HCT116 (cell line): ENCODE data around the gene IFIT5. TPM values are rescaled to one million over a fixed set of nuclear protein-coding genes. Genes with fewer than 3 reads are reported as not detected.

Source experiments
- ATAC-seq: fragments of 200-7000 bp; cut with Tn5 transposase; 2 replicates; pipeline ENCODE4 v1.9.1; 2020; ENCODE audit warnings: mild to moderate bottlenecking, moderate library complexity
- BruUV-seq: library from RNA; stranded (reverse); fragments of 400-500 nt; replicated peaks from 2 replicates; lab custom pipeline; 2021; lab: Mats Ljungman, UMichigan
- CTCF ChIA-PET: fragments of 300-600 bp; sonication (Branson Sonifier 250); formaldehyde crosslinking; loops from one replicate; lab custom pipeline; 2021; ENCODE audit warnings: antibody characterized with exemption; lab: Charles Lee
- POLR2A ChIA-PET: fragments of 300-600, 350-600 bp; sonication (Branson Sonifier 250); formaldehyde crosslinking; loops from one replicate; lab custom pipeline; 2021; ENCODE audit warnings: antibody characterized with exemption; lab: Charles Lee
- RAD21 ChIA-PET, 2 experiments: fragments of 300-600 bp; sonication (Branson Sonifier 250); formaldehyde crosslinking; loops; one replicate each; lab custom pipeline; 2023; ENCODE audit warnings: low total read pairs in 2 of 2; ENCODE audit not compliant: uncharacterized antibody in 2 of 2, unreplicated experiment in 2 of 2, low non-redundant PET in 1 of 2; lab: Charles Lee
- DNase-seq: peaks from one replicate; pipeline ENCODE4 v3.0.0-alpha.2; 2010; ENCODE audit warnings: low read depth, low spot score
- H2AFZ ChIP-seq: fragments of 200-600 bp; shearing (Covaris generic), sonication (generic); 2 replicates; pipeline ENCODE4 v1.6.1; 2017; ENCODE audit warnings: low read depth, mixed run types, mixed read lengths, antibody characterized with exemption, low read length; ENCODE audit not compliant: poor library complexity, severe bottlenecking
- H3K27ac ChIP-seq: 2 replicates; pipeline ENCODE4 v1.5.1; 2012; ENCODE audit warnings: low read depth, low read length
- H3K27me3 ChIP-seq: fragments of 200-600 bp; sonication (generic); 2 replicates; pipeline ENCODE4 v1.6.1; 2016; ENCODE audit warnings: mixed run types, low read length, mixed read lengths; ENCODE audit not compliant: insufficient read depth
- H3K36me3 ChIP-seq, 2 experiments: fragments of 200-500 bp in 1 of 2; fragments of 200-600 bp in 1 of 2; sonication (Bioruptor generic) in 1 of 2; sonication (generic) in 1 of 2; 2 replicates each; pipeline versions ENCODE4 v1.5.1 to v1.6.1; 2014 to 2016; ENCODE audit warnings: low read length in 2 of 2, inconsistent platforms in 1 of 2, mixed read lengths in 1 of 2, mixed run types in 1 of 2; ENCODE audit not compliant: insufficient read depth in 2 of 2, control insufficient read depth in 1 of 2
- H3K4me1 ChIP-seq, 2 experiments: fragments of 200-600 bp in 1 of 2; sonication (generic) in 1 of 2; 2 replicates each; pipeline versions ENCODE4 v1.5.1 to v1.6.1; 2012 to 2017; ENCODE audit warnings: low read length in 2 of 2, inconsistent platforms in 1 of 2, mild to moderate bottlenecking in 1 of 2, mixed read lengths in 1 of 2, mixed run types in 1 of 2, moderate library complexity in 1 of 2; ENCODE audit not compliant: insufficient read depth in 2 of 2, control insufficient read depth in 1 of 2
- H3K4me2 ChIP-seq: fragments of 200-600 bp; sonication (generic); 2 replicates; pipeline ENCODE4 v1.6.1; 2017; ENCODE audit warnings: mixed run types, low read length, mixed read lengths
- H3K4me3 ChIP-seq, 2 experiments: fragments of 200-600 bp in 1 of 2; sonication (generic) in 1 of 2; replicated peaks in 1 of 2; 2 replicates each; pipeline ENCODE4 v1.5.1; 2011 to 2016; ENCODE audit warnings: low read length in 2 of 2, control low read depth in 1 of 2, low read depth in 1 of 2, mild to moderate bottlenecking in 1 of 2, mixed read lengths in 1 of 2, mixed run types in 1 of 2
- H3K79me2 ChIP-seq: fragments of 200-600 bp; sonication (generic); 2 replicates; pipeline ENCODE4 v1.6.1; 2017; ENCODE audit warnings: mild to moderate bottlenecking, mixed run types, low read length, moderate library complexity, mixed read lengths; ENCODE audit not compliant: insufficient read depth
- H3K9ac ChIP-seq: fragments of 200-600 bp; sonication (generic); 2 replicates; pipeline ENCODE4 v1.6.1; 2016; ENCODE audit warnings: low read length, mixed read lengths
- H3K9me2 ChIP-seq: fragments of 200-600 bp; sonication (generic), shearing (Covaris generic); 2 replicates; pipeline ENCODE4 v1.6.1; 2017; ENCODE audit warnings: mixed run types, mild to moderate bottlenecking, moderate library complexity; ENCODE audit not compliant: insufficient read depth
- H3K9me3 ChIP-seq, 2 experiments: fragments of 200-500 bp in 1 of 2; fragments of 200-600 bp in 1 of 2; sonication (Bioruptor generic) in 1 of 2; sonication (generic) in 1 of 2; 2 replicates each; pipeline ENCODE4 v1.6.1; 2014 to 2017; ENCODE audit warnings: low read length in 2 of 2, mixed read lengths in 2 of 2, inconsistent platforms in 1 of 2, low read depth in 1 of 2, mild to moderate bottlenecking in 1 of 2, mixed run types in 1 of 2, moderate library complexity in 1 of 2; ENCODE audit not compliant: control insufficient read depth in 1 of 2, insufficient read depth in 1 of 2
- H4K20me1 ChIP-seq: fragments of 200-600 bp; sonication (generic), shearing (Covaris generic); 2 replicates; pipeline ENCODE4 v1.6.1; 2017; ENCODE audit warnings: mixed run types, mild to moderate bottlenecking, moderate library complexity; ENCODE audit not compliant: insufficient read depth
- CBX3 ChIP-seq: IDR thresholded peaks from 2 replicates; pipeline ENCODE4 v1.6.1; 2012; ENCODE audit warnings: low read depth
- EGR1 ChIP-seq: IDR thresholded peaks from 2 replicates; pipeline ENCODE4 v1.6.1; 2012; ENCODE audit warnings: low read depth
- ELF1 ChIP-seq: IDR thresholded peaks from 2 replicates; pipeline ENCODE4 v1.6.1; 2012; ENCODE audit warnings: low read depth, borderline replicate concordance
- EZH2phosphoT487 ChIP-seq: fragments of 200-600 bp; IDR thresholded peaks from 2 replicates; pipeline ENCODE4 v1.6.1; 2018; ENCODE audit warnings: antibody characterized with exemption, borderline replicate concordance
- FOSL1 ChIP-seq: IDR thresholded peaks from 2 replicates; pipeline ENCODE4 v1.6.1; 2012; ENCODE audit warnings: low read depth
- JUND ChIP-seq: IDR thresholded peaks from 2 replicates; pipeline ENCODE4 v1.6.1; 2012
- POLR2A ChIP-seq: IDR thresholded peaks from 2 replicates; pipeline ENCODE4 v1.7.0; 2011; ENCODE audit warnings: borderline replicate concordance; ENCODE audit not compliant: insufficient read depth, insufficient read length; ENCODE audit errors: extremely low read depth
- POLR2AphosphoS5 ChIP-seq: IDR thresholded peaks from 2 replicates; pipeline ENCODE4 v1.6.1; 2011; ENCODE audit warnings: mild to moderate bottlenecking, low read depth, low read length, moderate library complexity
- RAD21 ChIP-seq: IDR thresholded peaks from 2 replicates; pipeline ENCODE4 v1.6.1; 2012; ENCODE audit warnings: low read depth, mild to moderate bottlenecking
- SIN3A ChIP-seq: IDR thresholded peaks from 2 replicates; pipeline ENCODE4 v1.6.1; 2012; ENCODE audit warnings: low read depth
- SP1 ChIP-seq: IDR thresholded peaks from 2 replicates; pipeline ENCODE4 v1.6.1; 2012; ENCODE audit warnings: low read depth
- SRF ChIP-seq: IDR thresholded peaks from 2 replicates; pipeline ENCODE4 v1.6.1; 2012; ENCODE audit warnings: low read depth
- TCF7L2 ChIP-seq: IDR thresholded peaks from 2 replicates; pipeline ENCODE4 v1.7.0; 2011; ENCODE audit warnings: borderline replicate concordance, inconsistent platforms; ENCODE audit not compliant: insufficient read depth, insufficient read length; ENCODE audit errors: extremely low read depth
- YY1 ChIP-seq: IDR thresholded peaks from 2 replicates; pipeline ENCODE4 v1.6.1; 2011; ENCODE audit warnings: low read length, low read depth, moderate library complexity, mild to moderate bottlenecking; ENCODE audit not compliant: insufficient replicate concordance; ENCODE audit errors: extremely low read depth
- ZFX ChIP-seq: fragments of 450-650 bp; IDR thresholded peaks from 2 replicates; pipeline ENCODE4 v1.6.1; 2017
- ZNF274 ChIP-seq: fragments of 200-500 bp; sonication (Bioruptor generic); IDR thresholded peaks from 2 replicates; pipeline ENCODE4 v1.6.1; 2014; ENCODE audit warnings: mild to moderate bottlenecking, low read depth, low read length, inconsistent platforms
- intact Hi-C: fragments of 100-400 bp; cut with micrococcal nuclease; formaldehyde crosslinking; loops from 2 replicates; pipeline ENCODE4 v1.10.0; 2022
- total RNA-seq: library from RNA; stranded (reverse); gene quantifications from one replicate; pipeline ENCODE4 v1.2.1, GENCODE V29; 2021; ENCODE audit not compliant: unreplicated experiment
- TF ChIP-seq, protein P1 (sequence below): IDR thresholded peaks from 2 replicates; pipeline ENCODE4 v1.6.1; 2012; ENCODE audit warnings: low read depth
- TF ChIP-seq, protein P2 (sequence below): IDR thresholded peaks from 2 replicates; pipeline ENCODE4 v1.6.1; 2012
- TF ChIP-seq, protein P3 (sequence below): IDR thresholded peaks from 2 replicates; pipeline ENCODE4 v1.6.1; 2011; ENCODE audit warnings: mild to moderate bottlenecking, low read length, moderate library complexity; ENCODE audit not compliant: insufficient replicate concordance; ENCODE audit errors: extremely low read depth
- TF ChIP-seq, protein P4 (sequence below): IDR thresholded peaks from 2 replicates; pipeline ENCODE4 v1.6.1; 2012

Gene IFIT5
- total RNA-seq, 1 experiment from 2014 or later = 11.1 TPM

DNA sequence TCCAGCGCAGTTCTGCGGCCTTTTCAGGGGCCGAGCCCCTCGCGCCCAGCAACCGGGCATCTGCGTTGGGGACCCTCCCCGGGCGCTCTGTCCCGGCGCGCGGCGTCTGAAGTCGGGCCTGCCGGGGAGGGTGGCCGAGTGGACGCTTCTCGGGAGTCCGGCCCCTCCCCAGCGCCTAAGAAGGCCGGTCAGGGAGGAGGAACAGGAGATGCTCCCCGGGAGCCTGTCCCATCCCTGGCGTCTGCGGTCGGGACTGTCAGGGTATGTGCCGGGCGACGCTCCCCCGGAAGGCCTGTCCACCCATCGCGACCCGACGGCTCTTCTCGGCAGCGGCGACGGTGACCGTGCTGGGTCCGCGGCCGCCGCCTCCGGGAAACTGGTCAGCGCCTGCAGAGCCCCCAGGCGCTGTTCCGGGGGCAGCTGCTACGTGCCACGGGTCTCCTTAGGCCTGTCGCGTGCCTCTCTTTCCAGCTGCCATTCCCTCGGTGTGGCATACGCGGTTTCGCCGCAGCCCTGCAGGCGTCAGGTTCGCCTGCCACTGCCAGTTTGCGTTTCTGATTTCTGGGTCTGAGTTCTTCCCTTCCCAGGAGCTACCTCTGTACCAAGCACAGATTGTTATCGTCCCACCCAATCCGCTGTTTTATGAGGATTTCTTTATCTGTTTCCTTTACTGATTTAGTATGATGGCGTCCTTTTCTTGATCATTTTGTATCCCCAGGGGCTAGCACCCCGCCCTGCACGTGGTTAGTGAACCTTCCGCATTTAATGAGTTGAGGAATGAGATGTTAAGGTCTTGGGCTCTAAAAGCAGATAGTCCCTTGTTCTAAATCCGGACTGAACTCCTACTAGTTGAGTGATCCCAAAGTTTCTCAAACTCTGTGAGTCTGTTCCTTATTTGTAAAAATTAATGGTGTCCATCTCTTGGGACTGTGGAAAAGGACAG, 782 bp downstream of the IFIT5 start (continued):
- TF ChIP-seq FOSL1 (no peak), TCF7L2 (no peak), RAD21 (no peak), SIN3A (no peak; the same call in 1 of the 2 replicates), POLR2A (no peak), SRF (no peak)

DNA sequence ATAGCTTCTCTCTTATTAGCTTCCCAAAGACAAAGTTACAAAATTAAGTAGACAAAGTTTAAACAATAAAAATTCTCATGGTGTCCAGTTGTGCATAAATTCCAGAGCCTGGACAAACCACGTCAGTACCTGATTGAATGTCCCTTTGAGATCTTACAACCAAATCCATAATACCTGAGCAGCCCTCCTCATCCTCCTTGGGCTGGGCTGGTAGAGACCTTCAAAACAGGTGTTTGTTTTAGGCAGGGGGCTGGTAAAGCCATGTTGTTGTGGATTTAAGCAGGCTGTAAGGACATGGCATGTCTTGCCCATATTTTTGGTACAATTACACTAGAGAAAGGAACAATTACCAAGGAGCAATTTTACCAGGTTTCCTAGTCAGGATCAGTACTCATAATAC, 2.1 kb downstream of the IFIT5 start:
- DNase-seq = no peak
- CTCF ChIA-PET = no interaction called here
- H3K27me3 ChIP-seq = no peaks in the 10 kb centered on the region
- H3K9me2 ChIP-seq = no peaks in the 10 kb centered on the region
- peaks cover 7 to 14% of the 10 kb centered on the region in 2 experiments; a peak in 3 of 4 replicates for H3K4me1 ChIP-seq
- peaks cover 7 to 15% of the 10 kb centered on the region in 2 experiments; a peak in 2 of 4 replicates for H3K36me3 ChIP-seq
- intact Hi-C loops = no loop called here
- H4K20me1 ChIP-seq = no peaks in the 10 kb centered on the region
- H3K4me3 ChIP-seq = no peak overlapping the region
- POLR2A ChIA-PET = no interaction called here
- no TSS peak for BruUV-seq
- peaks cover 36% of the 10 kb centered on the region for H3K79me2 ChIP-seq
- ATAC-seq = no peak
- H3K27ac ChIP-seq = no peak overlapping the region
- no peak for TF ChIP-seq FOSL1
- no peak for TF ChIP-seq ZNF274
- TF ChIP-seq, protein P1, sequence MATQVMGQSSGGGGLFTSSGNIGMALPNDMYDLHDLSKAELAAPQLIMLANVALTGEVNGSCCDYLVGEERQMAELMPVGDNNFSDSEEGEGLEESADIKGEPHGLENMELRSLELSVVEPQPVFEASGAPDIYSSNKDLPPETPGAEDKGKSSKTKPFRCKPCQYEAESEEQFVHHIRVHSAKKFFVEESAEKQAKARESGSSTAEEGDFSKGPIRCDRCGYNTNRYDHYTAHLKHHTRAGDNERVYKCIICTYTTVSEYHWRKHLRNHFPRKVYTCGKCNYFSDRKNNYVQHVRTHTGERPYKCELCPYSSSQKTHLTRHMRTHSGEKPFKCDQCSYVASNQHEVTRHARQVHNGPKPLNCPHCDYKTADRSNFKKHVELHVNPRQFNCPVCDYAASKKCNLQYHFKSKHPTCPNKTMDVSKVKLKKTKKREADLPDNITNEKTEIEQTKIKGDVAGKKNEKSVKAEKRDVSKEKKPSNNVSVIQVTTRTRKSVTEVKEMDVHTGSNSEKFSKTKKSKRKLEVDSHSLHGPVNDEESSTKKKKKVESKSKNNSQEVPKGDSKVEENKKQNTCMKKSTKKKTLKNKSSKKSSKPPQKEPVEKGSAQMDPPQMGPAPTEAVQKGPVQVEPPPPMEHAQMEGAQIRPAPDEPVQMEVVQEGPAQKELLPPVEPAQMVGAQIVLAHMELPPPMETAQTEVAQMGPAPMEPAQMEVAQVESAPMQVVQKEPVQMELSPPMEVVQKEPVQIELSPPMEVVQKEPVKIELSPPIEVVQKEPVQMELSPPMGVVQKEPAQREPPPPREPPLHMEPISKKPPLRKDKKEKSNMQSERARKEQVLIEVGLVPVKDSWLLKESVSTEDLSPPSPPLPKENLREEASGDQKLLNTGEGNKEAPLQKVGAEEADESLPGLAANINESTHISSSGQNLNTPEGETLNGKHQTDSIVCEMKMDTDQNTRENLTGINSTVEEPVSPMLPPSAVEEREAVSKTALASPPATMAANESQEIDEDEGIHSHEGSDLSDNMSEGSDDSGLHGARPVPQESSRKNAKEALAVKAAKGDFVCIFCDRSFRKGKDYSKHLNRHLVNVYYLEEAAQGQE = no peak
- TF ChIP-seq, protein P2, sequence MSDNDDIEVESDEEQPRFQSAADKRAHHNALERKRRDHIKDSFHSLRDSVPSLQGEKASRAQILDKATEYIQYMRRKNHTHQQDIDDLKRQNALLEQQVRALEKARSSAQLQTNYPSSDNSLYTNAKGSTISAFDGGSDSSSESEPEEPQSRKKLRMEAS = no peak
- TF ChIP-seq RAD21 = no peak
- no peak for TF ChIP-seq POLR2A
- TF ChIP-seq, protein P3, sequence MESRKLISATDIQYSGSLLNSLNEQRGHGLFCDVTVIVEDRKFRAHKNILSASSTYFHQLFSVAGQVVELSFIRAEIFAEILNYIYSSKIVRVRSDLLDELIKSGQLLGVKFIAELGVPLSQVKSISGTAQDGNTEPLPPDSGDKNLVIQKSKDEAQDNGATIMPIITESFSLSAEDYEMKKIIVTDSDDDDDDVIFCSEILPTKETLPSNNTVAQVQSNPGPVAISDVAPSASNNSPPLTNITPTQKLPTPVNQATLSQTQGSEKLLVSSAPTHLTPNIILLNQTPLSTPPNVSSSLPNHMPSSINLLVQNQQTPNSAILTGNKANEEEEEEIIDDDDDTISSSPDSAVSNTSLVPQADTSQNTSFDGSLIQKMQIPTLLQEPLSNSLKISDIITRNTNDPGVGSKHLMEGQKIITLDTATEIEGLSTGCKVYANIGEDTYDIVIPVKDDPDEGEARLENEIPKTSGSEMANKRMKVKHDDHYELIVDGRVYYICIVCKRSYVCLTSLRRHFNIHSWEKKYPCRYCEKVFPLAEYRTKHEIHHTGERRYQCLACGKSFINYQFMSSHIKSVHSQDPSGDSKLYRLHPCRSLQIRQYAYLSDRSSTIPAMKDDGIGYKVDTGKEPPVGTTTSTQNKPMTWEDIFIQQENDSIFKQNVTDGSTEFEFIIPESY = no peak
- TF ChIP-seq, protein P4, sequence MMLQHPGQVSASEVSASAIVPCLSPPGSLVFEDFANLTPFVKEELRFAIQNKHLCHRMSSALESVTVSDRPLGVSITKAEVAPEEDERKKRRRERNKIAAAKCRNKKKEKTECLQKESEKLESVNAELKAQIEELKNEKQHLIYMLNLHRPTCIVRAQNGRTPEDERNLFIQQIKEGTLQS = no peak
- TF ChIP-seq JUND = no peak
- no peak for TF ChIP-seq YY1
- no peak for TF ChIP-seq SP1
- TF ChIP-seq POLR2AphosphoS5 = no peak
- no peak for TF ChIP-seq CBX3
- TF ChIP-seq ZFX = no peak
- TF ChIP-seq EZH2phosphoT487 = no peak
- TF ChIP-seq EGR1 = no peak
- TF ChIP-seq SRF = no peak
- no peak for TF ChIP-seq ELF1
- no peak overlapping the region for H3K9ac ChIP-seq
- no peak overlapping the region for H2AFZ ChIP-seq
- RAD21 ChIA-PET = no interaction called here
- H3K9me3 ChIP-seq = no peaks in the 10 kb centered on the region; a peak in 1 of 4 replicates
- peak overlapping the region; percentile 90; the same call in 1 of the 2 replicates for H3K4me2 ChIP-seq
